Measurements from ENCODE around the gene EGFL8.
A peak's percentile ranks its signal among the peaks of the same experiment; 100 is the strongest.
"Not testable (repeated sequence)": the region's sequence is repeated elsewhere in the genome, so short reads cannot be mapped to it uniquely, and the experiment has no call there.

The EGFL8 gene

GRCh38 chr6:32185681-32186131, 21.3 kb downstream of the EGFL8 start:
- not testable (repeated sequence) for DNase-seq

GRCh38 chr6:32186151-32186840, 21.9 kb downstream of the EGFL8 start:
- DNase-seq = not testable (repeated sequence)

GRCh38 chr6:32187009-32187709, 22.8 kb downstream of the EGFL8 start:
- DNase-seq = no peak

GRCh38 chr6:32187725-32188380, 23.5 kb downstream of the EGFL8 start:
- DNase-seq = not testable (repeated sequence)

- DNase-seq = no peak
Observed at GRCh38 chr6:32188381-32189068, 24.1 kb downstream of the EGFL8 start.

GRCh38 chr6:32189069-32189741, 24.8 kb downstream of the EGFL8 start:
- DNase-seq = no peak

- DNase-seq = no peak
Observed at GRCh38 chr6:32189742-32190053, 25.3 kb downstream of the EGFL8 start.

GRCh38 chr6:32190054-32190851, 25.9 kb downstream of the EGFL8 start, which contains the start of gene PBX2:
Gene PBX2, minus strand, starts transcription at chr6:32190202. Its CDS starts 287 bp downstream, at chr6:32189915.
- DNase-seq = peak; percentile 74

GRCh38 chr6:32190911-32191677, 26.7 kb downstream of the EGFL8 start:
- no peak for DNase-seq

- DNase-seq = no peak
Observed at GRCh38 chr6:32191696-32192607, 27.6 kb downstream of the EGFL8 start.

- peak; percentile 52 for DNase-seq
Observed at GRCh38 chr6:32192608-32193039, 28.2 kb downstream of the EGFL8 start, which contains the start of gene GPSM3. Gene GPSM3, minus strand, starts transcription at chr6:32192643. Its CDS starts 130 bp downstream, at chr6:32192513.

- not testable (repeated sequence) for DNase-seq
Observed at GRCh38 chr6:32193096-32193495, 28.7 kb downstream of the EGFL8 start.

- no peak for DNase-seq
Observed at GRCh38 chr6:32194388-32194787, 30.0 kb downstream of the EGFL8 start.

GRCh38 chr6:32194825-32195651, 30.6 kb downstream of the EGFL8 start:
- DNase-seq = no peak

GRCh38 chr6:32195652-32195901, 31.2 kb downstream of the EGFL8 start:
- DNase-seq = peak; percentile 100

- peak; percentile 65 for DNase-seq
Observed at GRCh38 chr6:32195902-32196681, 31.7 kb downstream of the EGFL8 start.

- no peak for DNase-seq
Observed at GRCh38 chr6:32196682-32197616, 32.6 kb downstream of the EGFL8 start.

Data from activated CD4-positive, CD25-positive, alpha-beta regulatory T cell treated with anti-CD3 and anti-CD28 coated beads, Interleukin-2, amount 50 U/mL, for 72 hours (primary cell).